Measurements from ENCODE around the gene DMD. TPM values are rescaled to one million over a fixed set of nuclear protein-coding genes. Genes with fewer than 3 reads are reported as not detected.
A peak's percentile ranks its signal among the peaks of the same experiment; 100 is the strongest.

The DMD gene
- total RNA-seq, 6 experiments from 2014 or later = 18.7 to 43.4 (median 32.9) TPM

DNA sequence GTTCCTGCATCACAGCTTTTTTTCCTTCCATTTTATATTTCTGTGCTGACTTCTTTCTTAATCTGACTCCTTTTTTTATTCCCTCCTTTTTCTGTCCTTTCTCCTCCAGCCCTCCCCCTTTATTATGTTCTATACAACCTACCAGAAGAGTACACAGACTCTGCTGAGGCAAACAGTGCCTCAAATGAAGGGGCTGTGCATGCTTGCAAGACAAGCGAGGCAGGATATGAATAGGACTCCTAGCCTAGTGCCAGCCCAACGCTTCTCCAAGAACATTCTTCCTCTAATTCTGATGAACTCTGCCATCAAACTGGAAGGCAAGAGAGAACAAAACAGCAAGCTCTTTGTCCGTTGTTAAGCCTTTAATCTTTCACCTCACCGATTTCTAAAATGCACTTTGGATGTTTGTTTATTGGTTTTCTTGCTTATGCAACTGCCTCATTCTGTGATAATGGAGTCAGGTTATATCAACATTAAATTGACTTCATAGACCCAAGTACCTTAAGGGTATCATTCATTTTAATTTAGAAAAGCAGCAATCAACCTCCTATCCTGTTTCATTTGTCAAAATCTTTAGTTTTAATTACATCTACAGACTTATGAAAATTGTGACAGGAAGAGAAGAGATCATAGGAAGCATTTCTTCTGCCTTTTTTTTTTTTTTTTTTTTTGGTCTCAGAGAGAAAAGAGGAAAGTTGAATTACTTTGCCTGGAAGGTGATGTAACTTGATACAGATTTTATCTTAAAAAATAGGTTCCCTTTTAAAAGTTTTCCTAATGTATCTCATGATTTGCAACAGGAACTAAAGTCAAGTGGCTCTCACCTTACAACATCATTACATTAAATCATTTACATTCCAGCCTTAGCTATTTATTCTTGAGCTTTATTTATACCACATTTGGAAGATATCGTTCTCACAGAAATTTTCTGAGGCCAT lies 1854.8 kb downstream of the DMD start:
- Histone ChIP-seq H3K4me1 (peaks cover 0 to 9% (median 3%) of the 10 kb centered on the region in 4 donors), H3K4me3 (no peak overlapping the region), H3K27me3 (no peaks in the 10 kb centered on the region), H3K9me3 (no peaks in the 10 kb centered on the region), H3K36me3 (no peaks in the 10 kb centered on the region), H3K27ac (peak overlapping the region in 1 of 3 donors; percentile 51)
- WGBS (ENCODE audit: insufficient coverage, low coverage, low lambda C conversion rate, missing lambda C conversion rate) = 20% methylated on average over 5 of the region's 5 CpGs
- no peak for DNase-seq
- ATAC-seq = peak; percentile 83 to 92 (median 85)
- intact Hi-C loops (cut with DNase I) = no loop called here
- no peak for TF ChIP-seq CTCF (IDR thresholded peaks at IDR 0.05)
- TF ChIP-seq POLR2A (IDR thresholded peaks at IDR 0.05) = no peak

GRCh38 chrX:31355206-31355955 lies 1856.0 kb downstream of the DMD start:
- no peak for TF ChIP-seq POLR2A (IDR thresholded peaks at IDR 0.05)
- no peak for TF ChIP-seq CTCF (IDR thresholded peaks at IDR 0.05)
- Histone ChIP-seq H3K9me3 (no peaks in the 10 kb centered on the region), H3K4me3 (no peak overlapping the region), H3K27ac (peak overlapping the region in 1 of 3 donors; percentile 51), H3K4me1 (peaks cover 0 to 9% (median 3%) of the 10 kb centered on the region in 4 donors), H3K36me3 (no peaks in the 10 kb centered on the region), H3K27me3 (no peaks in the 10 kb centered on the region)
- DNase-seq (no peak), ATAC-seq (no peak)
- 53% methylated on average over 6 of the region's 6 CpGs for WGBS (ENCODE audit: insufficient coverage, low coverage, low lambda C conversion rate, missing lambda C conversion rate)
- intact Hi-C loops (cut with DNase I) = no loop called here

DNA sequence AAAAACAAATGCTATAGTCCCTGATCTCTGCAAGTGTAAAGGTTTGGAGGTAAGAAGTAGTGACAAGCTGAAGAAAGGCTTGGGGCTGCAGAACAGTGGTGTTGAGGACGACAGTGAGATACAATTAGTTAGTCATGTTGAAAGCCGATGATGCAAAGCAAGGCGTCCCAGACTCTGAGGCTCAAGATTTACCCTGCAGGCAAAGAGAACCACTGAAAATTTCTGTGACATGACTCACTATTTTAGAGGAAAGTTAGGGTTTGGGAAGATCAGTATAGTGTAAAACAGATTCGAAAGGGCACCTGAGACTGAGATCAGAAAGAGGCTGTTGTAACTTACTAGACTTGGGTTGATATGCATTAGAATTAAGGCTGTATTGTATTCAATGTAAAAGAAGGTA lies 1858.3 kb downstream of the DMD start:
- intact Hi-C loops (cut with DNase I) = no loop called here

DNA sequence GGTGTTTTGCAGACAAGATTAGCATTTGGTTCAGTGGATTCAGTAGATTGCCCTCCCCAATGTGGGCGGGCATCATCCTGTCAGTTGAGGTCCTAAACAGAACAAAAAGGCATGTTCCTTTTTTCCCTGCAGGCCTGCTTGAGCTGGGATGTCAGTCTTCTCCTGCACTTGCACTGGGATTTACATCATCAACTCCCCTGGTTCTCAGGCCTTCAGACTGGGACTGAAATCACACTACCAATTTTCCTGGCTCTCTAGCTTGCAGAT lies 1860.6 kb downstream of the DMD start:
- H3K27ac ChIP-seq = peak overlapping the region in 1 of 3 donors; percentile 18
- H3K9me3 ChIP-seq = no peaks in the 10 kb centered on the region
- peak in 3 of 4 donors; percentile 55 to 78 (median 76) for ATAC-seq
- WGBS (ENCODE audit: insufficient coverage, low coverage, low lambda C conversion rate, missing lambda C conversion rate) = 0% methylated on average over 1 of the region's 1 CpG
- H3K27me3 ChIP-seq = no peaks in the 10 kb centered on the region
- H3K4me1 ChIP-seq = no peaks in the 10 kb centered on the region
- no peak overlapping the region for H3K4me3 ChIP-seq
- DNase-seq = no peak
- no peaks in the 10 kb centered on the region for H3K36me3 ChIP-seq
- no peak for TF ChIP-seq POLR2A (IDR thresholded peaks at IDR 0.05)
- no peak for TF ChIP-seq CTCF (IDR thresholded peaks at IDR 0.05)
- intact Hi-C loops (cut with DNase I) = no loop called here

More for the DNA sequence above, 1858.3 kb downstream of the DMD start:
- Histone ChIP-seq H3K27ac (no peak overlapping the region), H3K4me3 (no peak overlapping the region), H3K27me3 (no peaks in the 10 kb centered on the region), H3K9me3 (no peaks in the 10 kb centered on the region), H3K4me1 (peaks cover 0 to 9% (median 3%) of the 10 kb centered on the region in 4 donors), H3K36me3 (no peaks in the 10 kb centered on the region)
- DNase-seq (no peak), ATAC-seq (no peak)
- WGBS (ENCODE audit: insufficient coverage, low coverage, low lambda C conversion rate, missing lambda C conversion rate) = 36% methylated on average over 4 of the region's 4 CpGs
- TF ChIP-seq CTCF (IDR thresholded peaks at IDR 0.05) (no peak), POLR2A (IDR thresholded peaks at IDR 0.05) (no peak)
